T-helper 17 cell (primary cell): ENCODE results near the gene ADAT3. TPM values are rescaled to one million over a fixed set of nuclear protein-coding genes. Genes with fewer than 3 reads are reported as not detected.

Source experiments
- ATAC-seq: fragments of 150-1000 bp; cut with Tn5 transposase; 2 replicates; pipeline ENCODE4 v1.10.0; 2021; ENCODE audit warnings: mild to moderate bottlenecking, moderate library complexity
- DNase-seq, 3 donors: peaks; one replicate each; pipeline versions ENCODE4 v3.0.0 to v3.0.0-alpha.2; 2020 to 2021
- H3K9me3 ChIP-seq: one replicate; pipeline ENCODE4 v1.7.0; 2013; ENCODE audit warnings: low read length, mild to moderate bottlenecking; ENCODE audit not compliant: control insufficient read depth, poor library complexity, severe bottlenecking
- H3K27ac Mint-ChIP-seq: one replicate; pipeline ENCODE4 v1.8.0; 2022; ENCODE audit warnings: mild to moderate bottlenecking, moderate library complexity, mixed read lengths
- H3K27me3 Mint-ChIP-seq: one replicate; pipeline ENCODE4 v1.8.0; 2022; ENCODE audit warnings: mixed read lengths
- H3K36me3 Mint-ChIP-seq: one replicate; pipeline ENCODE4 v1.8.0; 2022; ENCODE audit warnings: low read depth, mixed read lengths
- H3K4me1 Mint-ChIP-seq: one replicate; pipeline ENCODE4 v1.8.0; 2022; ENCODE audit warnings: mild to moderate bottlenecking, mixed read lengths
- H3K4me3 Mint-ChIP-seq: one replicate; pipeline ENCODE4 v1.8.0; 2022; ENCODE audit warnings: mild to moderate bottlenecking, moderate library complexity, mixed read lengths
- total RNA-seq, 4 donors: library from RNA in 2 of 4; stranded (reverse) in 2 of 4; gene quantifications; one replicate each; pipeline ENCODE4 v1.2.3 and lab custom pipeline; 2022 to 2026

The ADAT3 gene
- total RNA-seq, 2 donors from 2014 or later, result 6.4 to 8.5 TPM

DNA sequence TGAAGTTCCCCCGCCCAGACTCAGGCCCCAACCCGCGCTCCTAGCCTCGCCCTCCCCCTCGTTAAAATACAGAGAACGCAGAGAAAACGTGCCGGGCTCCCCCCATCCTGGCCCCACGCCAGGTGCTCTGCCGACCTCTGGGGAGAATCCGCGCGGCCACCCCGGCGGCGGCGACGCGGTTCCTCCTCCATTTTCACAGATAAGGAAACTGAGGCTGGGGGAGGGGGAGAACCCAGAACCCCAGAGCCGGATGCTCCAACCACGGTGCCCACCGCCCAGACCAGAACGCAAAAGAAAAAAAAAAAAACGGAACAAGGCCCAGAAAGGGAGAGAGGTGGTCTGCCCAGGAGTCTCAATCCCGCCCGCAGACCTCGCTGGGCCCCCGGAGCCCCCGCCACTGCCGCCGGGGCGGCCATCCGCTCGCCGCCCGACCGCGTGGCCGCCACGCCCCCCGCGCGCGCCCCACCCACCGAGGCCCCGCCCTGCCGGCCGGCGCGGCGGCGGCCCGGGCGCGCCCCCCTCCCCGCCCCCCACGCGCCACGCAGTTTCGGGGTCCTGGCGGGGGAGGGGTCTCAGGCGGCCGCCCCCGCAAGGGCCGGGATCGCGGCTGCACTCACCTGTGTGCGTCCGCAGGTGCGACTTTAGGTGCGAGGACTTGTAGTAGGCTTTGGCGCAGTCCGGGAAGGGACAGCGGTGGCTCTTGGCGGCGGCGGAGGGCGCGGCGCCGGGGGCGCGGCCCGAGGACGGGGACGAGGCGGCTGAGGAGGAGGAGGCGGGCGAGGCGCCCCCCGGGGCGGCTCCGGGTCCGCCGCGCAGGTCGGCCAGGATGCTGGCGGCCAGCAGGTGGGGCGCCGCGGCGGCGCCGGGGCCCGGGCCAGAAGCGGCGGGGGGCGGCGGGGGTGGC lies 42.5 kb upstream of the ADAT3 start:
- Mint-ChIP-seq H3K4me1 (peaks cover 25% of the 10 kb centered on the region), H3K27me3 (no peaks in the 10 kb centered on the region), H3K27ac (peak overlapping the region; percentile 96), H3K4me3 (peak overlapping the region; percentile 98), H3K36me3 (no peaks in the 10 kb centered on the region)
- DNase-seq (peak; percentile 64 to 69 (median 65)), ATAC-seq (no peak)
- H3K9me3 ChIP-seq, result no peaks in the 10 kb centered on the region

DNA sequence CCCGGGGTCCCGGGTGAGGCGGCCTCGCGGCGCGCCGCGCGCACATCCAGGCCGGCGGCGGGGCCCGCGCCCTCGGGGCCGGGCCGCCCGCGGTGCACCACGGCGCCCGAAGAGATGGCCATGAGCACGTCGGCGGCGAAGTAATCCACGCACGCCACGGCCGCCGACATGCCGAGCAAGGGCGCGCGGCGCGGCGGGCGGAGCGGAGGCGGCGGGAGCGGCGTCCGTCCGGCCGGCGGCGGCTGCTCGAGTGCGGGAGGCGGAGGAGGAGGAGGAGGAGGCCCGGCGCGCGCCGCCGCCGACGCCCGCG lies 41.9 kb upstream of the ADAT3 start, which contains the start of gene KLF16:
TSS of gene KLF16 (minus strand) at position 252 of the 310 bp plus-strand sequence. CDS start at position 170, 82 bp downstream.
- Mint-ChIP-seq H3K27ac (peak within 1 kb of the TSS; percentile 96), H3K36me3 (no peaks in the 10 kb centered on the region), H3K4me1 (peaks cover 25% of the 10 kb centered on the region), H3K4me3 (peak within 1 kb of the TSS; percentile 98), H3K27me3 (no peaks in the 10 kb centered on the region)
- H3K9me3 ChIP-seq, result no peaks in the 10 kb centered on the region
- no peak for ATAC-seq
- DNase-seq, result no peak

DNA sequence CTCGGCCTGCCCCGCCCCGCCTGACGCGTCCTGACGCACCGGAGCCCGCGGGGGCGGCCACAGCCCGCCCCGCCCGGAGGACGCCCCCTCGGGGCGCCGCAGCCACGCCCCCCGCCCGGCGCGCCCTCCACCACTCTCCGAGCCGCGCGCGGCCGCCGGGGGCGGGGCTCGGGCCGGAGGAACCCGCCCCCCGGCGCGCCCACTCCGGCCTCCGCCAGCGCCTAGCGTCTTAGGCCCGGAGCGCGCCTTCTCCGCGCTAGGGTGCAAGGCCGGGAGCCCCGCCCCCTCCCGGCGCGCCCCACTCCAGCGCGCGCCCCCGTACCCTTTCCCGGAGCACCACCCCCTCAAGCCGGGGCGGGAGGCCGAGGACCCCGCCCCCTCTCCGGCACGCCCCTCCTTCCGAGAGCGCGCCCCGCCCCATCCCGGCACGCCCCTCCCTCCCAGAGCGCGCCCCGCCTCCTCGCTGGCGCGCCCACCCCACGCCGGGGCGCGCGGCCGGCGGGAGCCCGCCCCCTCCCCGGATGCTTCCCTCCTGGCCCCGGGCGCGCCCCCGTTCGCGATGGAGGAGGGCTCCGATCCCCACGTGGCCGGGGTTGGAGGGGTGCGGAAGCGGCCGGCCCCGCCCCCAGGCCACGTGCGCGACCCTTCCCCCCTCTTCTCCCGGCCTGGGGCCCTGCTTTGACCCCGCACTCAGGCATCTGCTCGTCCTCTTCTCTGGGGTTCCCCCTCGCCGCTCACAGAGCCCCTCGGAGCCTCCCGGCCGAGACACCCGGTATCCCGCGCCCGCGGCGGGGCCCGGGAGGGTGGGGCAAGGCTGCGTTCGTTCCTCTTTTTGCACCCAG lies 41.3 kb upstream of the ADAT3 start:
- peak; percentile 76 for ATAC-seq
- Mint-ChIP-seq H3K27ac (no peak overlapping the region), H3K27me3 (no peaks in the 10 kb centered on the region), H3K4me3 (peak overlapping the region; percentile 77), H3K4me1 (peaks cover 22% of the 10 kb centered on the region), H3K36me3 (no peaks in the 10 kb centered on the region)
- DNase-seq, result peak; percentile 92 to 96 (median 93)
- H3K9me3 ChIP-seq, result no peaks in the 10 kb centered on the region

DNA sequence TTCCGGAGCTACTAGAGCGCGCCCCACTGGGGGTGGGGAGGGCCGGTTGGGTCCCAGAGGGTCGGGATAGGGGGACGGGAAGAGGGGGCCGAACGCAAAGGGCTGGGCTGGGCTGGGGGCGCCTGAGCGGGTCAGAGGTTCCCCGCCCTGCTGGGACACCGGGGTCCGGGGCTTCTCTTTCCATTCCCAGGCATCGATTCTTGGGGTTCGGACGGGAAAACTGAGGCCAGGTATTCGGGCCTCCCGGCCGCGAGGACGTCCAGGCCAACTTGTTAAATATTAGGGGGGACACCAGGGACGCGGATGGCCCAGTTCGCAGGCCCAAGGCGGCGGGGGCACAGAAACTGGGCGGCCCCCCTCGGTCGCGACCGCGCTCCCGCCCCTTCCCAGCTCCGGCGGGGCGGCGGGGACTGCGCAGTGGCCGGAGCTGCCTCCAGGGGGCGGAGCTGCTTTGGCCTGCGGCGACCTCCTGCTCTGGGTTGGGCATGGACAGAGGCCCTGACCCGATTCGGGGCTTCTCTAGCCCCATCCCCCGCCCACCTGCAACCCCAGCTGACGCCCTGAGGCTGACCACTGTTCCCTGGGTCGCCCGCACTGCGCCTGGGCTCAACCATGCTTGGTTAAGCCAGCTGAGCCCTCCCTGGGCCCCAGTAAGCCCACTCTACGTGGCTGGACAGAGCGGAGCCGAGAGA lies 40.6 kb upstream of the ADAT3 start:
- H3K4me3 Mint-ChIP-seq, result peak overlapping the region; percentile 77
- no peaks in the 10 kb centered on the region for H3K27me3 Mint-ChIP-seq
- peaks cover 17% of the 10 kb centered on the region for H3K4me1 Mint-ChIP-seq
- DNase-seq, result peak in 2 of 3 donors; percentile 47 to 54
- no peaks in the 10 kb centered on the region for H3K9me3 ChIP-seq
- no peaks in the 10 kb centered on the region for H3K36me3 Mint-ChIP-seq
- H3K27ac Mint-ChIP-seq, result peak overlapping the region; percentile 78
- ATAC-seq, result no peak

DNA sequence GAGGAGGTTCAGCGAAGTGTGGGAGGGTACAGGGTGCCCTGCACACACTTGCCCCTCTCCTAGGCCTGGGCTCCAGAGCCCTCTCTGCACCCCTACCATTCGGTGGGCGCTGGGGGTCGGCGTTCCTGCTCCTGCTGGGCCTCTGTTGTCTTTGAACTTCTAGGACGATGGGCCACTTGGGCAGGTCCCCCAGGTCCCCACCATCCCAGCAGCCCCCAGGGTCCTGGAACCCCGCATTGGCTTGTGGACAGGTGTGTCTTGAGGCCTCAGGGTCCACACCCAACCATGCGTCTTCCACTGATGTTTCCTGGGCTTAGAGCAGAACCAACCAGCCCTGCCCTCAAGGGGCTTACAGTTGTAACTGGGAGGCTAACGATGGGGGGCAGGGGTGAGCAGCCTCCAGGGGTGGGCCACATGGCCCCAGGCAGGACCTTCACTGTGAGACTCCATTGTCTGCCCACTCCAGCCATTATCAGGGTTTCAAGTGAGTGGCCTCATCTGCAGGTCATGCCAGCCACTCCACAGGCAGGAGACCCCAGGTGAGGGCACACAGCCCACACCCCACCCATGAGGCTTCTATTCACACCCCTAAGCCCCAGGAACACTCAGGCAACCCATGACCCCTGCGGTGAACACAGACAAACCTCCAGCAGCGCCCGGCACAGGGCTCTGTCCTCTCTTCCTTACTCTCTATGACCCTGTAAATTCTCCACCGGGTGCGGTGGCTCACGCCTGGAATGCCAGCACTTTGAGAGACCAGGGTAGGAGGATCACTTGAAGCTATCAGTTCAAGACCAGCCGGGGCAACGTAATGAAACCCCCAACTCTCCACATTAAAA lies 39.8 kb upstream of the ADAT3 start:
- Mint-ChIP-seq H3K36me3 (no peaks in the 10 kb centered on the region), H3K4me1 (peaks cover 14% of the 10 kb centered on the region), H3K27ac (peak overlapping the region; percentile 78), H3K4me3 (peak overlapping the region; percentile 77), H3K27me3 (no peaks in the 10 kb centered on the region)
- ATAC-seq, result no peak
- no peak for DNase-seq
- no peaks in the 10 kb centered on the region for H3K9me3 ChIP-seq

DNA sequence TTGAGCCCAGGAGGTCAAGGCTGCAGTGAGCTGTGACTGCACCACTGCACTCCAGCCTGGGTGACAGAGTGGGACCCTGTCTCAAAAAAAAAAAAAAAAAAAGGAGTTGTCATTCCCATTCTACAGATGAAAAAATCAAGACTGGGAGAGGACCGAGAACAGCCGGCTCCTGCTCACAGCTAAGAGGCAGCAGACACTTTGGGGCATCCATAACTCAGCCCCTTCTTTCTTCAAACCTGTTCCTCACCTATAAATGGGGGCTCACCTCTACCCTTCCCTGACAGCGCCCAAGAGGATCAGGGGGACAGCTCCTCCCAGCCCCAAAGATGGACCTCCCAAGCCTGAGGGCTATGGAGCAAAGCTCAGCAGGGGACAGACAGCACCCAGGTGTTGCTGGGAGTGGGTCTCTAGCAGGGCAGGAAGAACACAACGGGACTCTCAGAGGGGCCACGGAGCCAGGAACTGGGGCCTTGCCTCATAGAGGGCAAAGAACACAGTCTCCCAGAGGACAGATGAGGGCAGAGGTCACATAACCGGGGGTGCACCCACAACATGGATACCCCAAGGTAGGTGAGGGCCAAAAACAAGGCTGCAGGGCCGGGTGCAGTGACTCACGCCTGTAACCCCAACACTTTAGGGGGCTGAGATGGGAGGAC lies 38.4 kb upstream of the ADAT3 start:
- H3K4me3 Mint-ChIP-seq, result no peak overlapping the region
- no peaks in the 10 kb centered on the region for H3K27me3 Mint-ChIP-seq
- ATAC-seq (no peak), DNase-seq (no peak)
- H3K27ac Mint-ChIP-seq, result peak overlapping the region; percentile 59
- H3K9me3 ChIP-seq, result no peaks in the 10 kb centered on the region
- peaks cover 7% of the 10 kb centered on the region for H3K4me1 Mint-ChIP-seq
- no peaks in the 10 kb centered on the region for H3K36me3 Mint-ChIP-seq

DNA sequence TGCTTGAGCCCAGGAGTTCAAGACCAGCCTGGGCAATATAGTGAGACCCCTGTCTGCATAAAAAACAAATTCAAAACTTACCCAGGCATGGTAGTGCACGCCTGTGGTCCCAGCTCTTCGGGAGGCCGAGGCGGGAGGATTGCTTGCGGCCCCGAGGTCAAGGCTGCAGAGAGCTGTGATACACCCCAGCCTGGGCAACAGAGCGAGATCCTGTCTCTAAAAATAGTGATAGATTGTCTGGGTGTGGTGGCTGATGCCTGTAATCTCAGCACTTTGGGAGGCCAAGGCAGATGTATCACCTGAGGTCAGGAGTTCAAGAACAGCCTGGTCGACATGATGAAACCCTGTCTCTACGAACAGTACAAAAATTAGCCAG lies 37.9 kb upstream of the ADAT3 start:
- Mint-ChIP-seq H3K4me1 (peaks cover 4% of the 10 kb centered on the region), H3K27me3 (no peaks in the 10 kb centered on the region), H3K27ac (peak overlapping the region; percentile 59), H3K36me3 (no peaks in the 10 kb centered on the region), H3K4me3 (no peak overlapping the region)
- H3K9me3 ChIP-seq, result no peaks in the 10 kb centered on the region
- no peak for ATAC-seq
- DNase-seq, result no peak

DNA sequence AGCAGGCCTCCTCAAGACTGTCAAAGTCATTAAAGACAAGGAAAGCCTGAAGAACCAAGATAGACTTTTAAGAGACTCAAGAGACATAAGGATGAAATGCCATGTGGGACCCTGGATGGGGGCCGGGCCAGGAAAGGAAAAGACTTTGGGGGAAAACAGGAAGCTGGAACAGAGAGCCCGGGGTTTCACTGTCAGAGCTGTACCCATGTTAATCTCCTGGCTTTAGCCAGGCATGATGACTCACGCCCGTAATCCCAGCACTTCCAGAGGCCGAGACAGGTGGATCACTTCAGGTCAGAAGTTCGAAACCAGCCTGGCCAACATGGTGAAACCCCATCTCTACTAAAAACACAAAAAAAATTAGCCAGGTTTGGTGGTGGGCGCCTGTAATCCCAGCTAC lies 36.2 kb upstream of the ADAT3 start:
- H3K27ac Mint-ChIP-seq, result no peak overlapping the region
- H3K27me3 Mint-ChIP-seq, result no peaks in the 10 kb centered on the region
- H3K4me1 Mint-ChIP-seq, result peaks cover 6% of the 10 kb centered on the region

DNA sequence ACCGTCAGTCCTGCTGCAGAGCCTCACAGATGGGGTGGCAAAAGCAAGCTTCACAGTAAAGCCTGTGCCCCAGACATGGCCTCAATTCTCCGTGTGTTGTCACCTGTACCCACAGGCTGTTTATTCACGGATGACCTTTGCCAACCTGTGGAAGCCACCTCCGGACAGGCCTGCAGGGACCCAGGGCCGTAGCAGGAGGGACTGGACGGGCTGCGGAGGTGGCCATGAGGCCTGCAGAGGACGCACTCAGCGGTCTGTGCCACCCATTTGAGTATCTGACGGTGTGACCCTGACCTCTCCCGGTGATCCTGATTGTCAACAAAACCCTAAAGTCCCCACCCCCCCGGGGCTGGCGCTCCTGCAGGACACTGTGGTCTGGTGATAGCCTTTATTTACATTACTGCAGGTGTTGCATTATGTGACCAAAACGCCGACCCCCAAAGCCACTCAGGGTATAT lies 34.0 kb upstream of the ADAT3 start:
- no peak overlapping the region for H3K27ac Mint-ChIP-seq
- no peaks in the 10 kb centered on the region for H3K9me3 ChIP-seq
- H3K36me3 Mint-ChIP-seq, result no peaks in the 10 kb centered on the region
- H3K27me3 Mint-ChIP-seq, result no peaks in the 10 kb centered on the region
- no peak for DNase-seq
- ATAC-seq, result no peak
- H3K4me1 Mint-ChIP-seq, result peaks cover 20% of the 10 kb centered on the region
- H3K4me3 Mint-ChIP-seq, result no peak overlapping the region

More for the DNA sequence above, 36.2 kb upstream of the ADAT3 start:
- Mint-ChIP-seq H3K36me3 (no peaks in the 10 kb centered on the region), H3K4me3 (no peak overlapping the region)
- H3K9me3 ChIP-seq, result no peaks in the 10 kb centered on the region
- no peak for DNase-seq
- ATAC-seq, result no peak

DNA sequence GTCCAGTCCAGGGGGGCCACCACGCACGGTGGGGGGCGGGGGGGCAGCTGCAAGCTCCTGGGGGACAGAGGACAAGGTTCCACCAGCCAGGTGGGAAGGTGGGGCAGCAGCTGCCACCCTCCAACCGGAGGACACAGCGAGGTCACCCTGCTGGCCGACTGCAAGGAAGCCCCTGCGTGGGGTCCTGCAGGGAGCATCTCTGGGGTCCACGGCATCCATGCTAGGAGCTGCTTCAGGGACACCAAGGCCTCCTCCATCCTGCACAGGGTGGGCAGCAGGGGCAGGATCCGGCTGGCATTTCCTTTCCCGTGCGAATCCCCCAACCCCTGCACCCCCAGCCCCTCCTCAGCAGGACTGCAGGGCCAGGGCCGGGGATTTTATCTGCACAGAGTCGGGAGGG lies 33.6 kb upstream of the ADAT3 start:
- DNase-seq, result no peak
- no peak overlapping the region for H3K4me3 Mint-ChIP-seq
- H3K9me3 ChIP-seq, result no peaks in the 10 kb centered on the region
- no peaks in the 10 kb centered on the region for H3K27me3 Mint-ChIP-seq
- peaks cover 25% of the 10 kb centered on the region for H3K4me1 Mint-ChIP-seq
- H3K36me3 Mint-ChIP-seq, result no peaks in the 10 kb centered on the region
- no peak overlapping the region for H3K27ac Mint-ChIP-seq
- no peak for ATAC-seq

DNA sequence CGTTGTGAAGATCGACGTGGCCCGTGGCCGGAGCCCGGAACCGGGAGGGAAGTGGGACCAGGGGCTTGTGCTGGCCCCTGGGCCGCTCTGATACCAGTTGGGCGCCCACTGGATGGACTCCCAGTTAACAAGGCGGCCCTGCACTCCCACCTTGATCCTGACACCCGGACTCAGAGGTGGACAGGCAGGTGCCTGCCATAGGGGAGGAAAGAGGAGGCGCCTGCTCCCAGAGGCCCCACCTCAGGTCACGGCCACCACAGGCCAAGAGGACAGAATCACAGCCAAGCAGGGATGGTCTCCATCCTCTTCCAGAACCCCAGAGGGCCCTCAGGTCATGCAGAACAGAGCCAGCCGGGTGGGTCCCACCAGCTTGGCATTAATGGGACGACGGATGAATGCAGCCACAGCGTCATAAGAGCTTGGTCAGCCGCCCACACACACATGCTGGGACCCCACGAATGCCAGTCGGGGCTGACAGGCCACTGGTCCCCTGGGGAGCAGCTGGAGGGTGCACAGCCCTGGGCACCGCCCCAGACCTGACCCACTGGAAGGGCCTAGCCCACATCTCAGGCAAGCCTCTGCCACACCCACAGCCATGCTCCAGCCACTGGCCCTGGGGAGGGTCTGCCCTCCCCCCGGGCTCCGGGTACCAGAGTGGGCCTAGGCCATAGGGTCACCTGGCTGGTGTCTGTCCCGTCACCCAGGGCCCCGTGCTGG lies 32.2 kb upstream of the ADAT3 start:
- Mint-ChIP-seq H3K36me3 (no peaks in the 10 kb centered on the region), H3K4me3 (peak overlapping the region; percentile 70), H3K27me3 (no peaks in the 10 kb centered on the region), H3K4me1 (peaks cover 25% of the 10 kb centered on the region), H3K27ac (peak overlapping the region; percentile 24)
- no peak for DNase-seq
- no peak for ATAC-seq
- no peaks in the 10 kb centered on the region for H3K9me3 ChIP-seq
